GM19043 (cell line): ENCODE data around the gene MTA1.

Experiments
- ATAC-seq: cut with Tn5 transposase; IDR thresholded peaks from one replicate; pipeline ENCODE4 v1.9.1; 2021; ENCODE audit warnings: low read depth; ENCODE audit not compliant: unreplicated experiment

Gene MTA1

GRCh38 chr14:105440554-105440900, 20.9 kb downstream of the MTA1 start:
- no peak for ATAC-seq

- ATAC-seq: no peak
These were observed 21.4 kb downstream of the MTA1 start for GRCh38 chr14:105440992-105441391.

- no peak for ATAC-seq
These were observed 22.5 kb downstream of the MTA1 start for GRCh38 chr14:105442125-105442524.

GRCh38 chr14:105442834-105443233, 23.2 kb downstream of the MTA1 start:
- no peak for ATAC-seq

DNA sequence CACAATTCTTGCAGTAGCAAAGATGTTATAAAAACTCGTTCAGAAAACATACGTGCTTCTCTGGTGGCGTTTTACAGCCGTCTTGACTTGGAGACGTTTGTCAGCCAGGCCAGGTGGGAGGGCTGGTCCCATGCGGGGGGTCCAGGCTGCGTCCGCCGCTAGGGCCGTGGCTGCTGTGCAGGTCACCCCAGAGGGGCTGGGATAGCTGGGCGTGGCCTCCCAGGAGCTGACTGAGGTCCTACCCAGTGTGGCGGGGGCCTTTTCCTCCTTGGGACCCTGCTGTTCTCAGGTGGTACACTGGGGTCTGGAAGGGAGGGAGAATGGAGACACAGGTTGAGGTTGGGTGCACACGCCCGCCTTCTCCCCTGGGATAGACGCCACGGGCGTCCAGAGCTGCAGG, 25.2 kb downstream of the MTA1 start:
- ATAC-seq: no peak

DNA sequence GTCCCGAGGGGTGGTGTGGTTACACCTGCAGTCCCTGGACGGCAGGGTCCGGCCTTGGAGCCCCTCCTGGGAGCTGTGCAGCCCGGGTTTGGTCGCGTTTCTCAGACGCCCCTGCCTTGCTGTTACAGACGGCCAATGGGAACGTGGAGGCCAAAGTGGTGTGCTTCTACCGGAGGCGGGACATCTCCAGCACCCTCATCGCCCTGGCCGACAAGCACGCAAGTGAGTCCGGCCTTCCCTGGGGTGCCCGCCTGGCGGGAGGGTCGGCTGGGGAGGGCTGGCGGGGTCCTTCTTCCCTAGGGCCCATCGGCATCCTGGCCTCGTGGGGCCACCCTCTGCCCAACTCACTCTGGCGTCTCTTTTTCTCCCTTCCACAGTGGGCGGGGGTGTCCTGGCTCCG, 25.7 kb downstream of the MTA1 start:
- ATAC-seq: no peak

- no peak for ATAC-seq
These were observed 26.5 kb downstream of the MTA1 start for GRCh38 chr14:105445901-105446845.

- ATAC-seq: no peak
These were observed 27.3 kb downstream of the MTA1 start for GRCh38 chr14:105446971-105447370.

DNA sequence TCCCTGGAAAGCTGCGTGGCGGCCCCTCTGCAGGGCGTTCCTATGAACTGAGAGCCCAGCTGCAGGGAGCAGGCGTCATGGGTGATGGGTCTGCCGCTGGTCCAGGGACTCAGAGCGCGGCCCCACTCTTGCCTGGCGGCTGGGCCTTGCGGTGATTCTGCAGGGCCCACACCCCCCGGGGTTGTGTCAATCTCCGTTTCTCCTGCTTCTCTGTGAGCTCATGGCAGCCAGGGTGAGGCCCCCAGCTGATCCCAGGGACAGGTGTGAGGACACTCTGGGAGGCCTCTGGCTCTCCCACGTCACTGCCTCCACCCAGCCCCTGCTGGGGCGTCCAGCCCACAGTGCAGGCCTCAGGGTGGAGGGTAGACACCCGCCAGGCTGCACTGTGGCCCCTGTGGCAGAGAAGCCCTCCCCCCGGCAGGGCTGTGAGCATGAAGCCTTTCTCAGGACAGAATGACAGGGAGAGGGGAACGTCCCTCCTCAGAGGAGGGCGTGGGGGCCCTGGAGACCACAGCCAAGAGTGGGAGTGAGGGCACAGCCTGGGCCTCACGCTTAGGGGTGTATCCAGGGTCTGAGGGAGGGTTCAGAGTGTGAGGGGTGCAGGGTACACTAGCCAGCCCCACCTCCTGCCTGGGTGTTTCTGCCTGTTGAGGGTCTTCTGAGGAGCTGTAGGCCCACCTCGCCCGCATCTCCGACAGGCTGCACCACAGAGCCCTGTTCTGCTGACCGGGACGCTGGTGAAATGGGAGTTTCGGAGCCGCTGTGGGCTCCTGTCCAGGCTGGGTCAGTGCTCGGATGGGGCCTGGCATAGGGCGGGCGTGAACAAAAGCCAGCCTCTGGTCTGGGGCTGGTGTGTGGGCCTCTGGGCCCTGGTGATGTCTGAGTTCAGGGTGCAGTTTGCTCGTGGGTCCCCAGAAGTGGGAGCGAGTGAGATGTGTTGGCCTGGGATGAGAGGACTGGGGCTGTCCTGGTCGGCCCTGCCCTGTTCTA, 28.3 kb downstream of the MTA1 start:
- no peak for ATAC-seq

DNA sequence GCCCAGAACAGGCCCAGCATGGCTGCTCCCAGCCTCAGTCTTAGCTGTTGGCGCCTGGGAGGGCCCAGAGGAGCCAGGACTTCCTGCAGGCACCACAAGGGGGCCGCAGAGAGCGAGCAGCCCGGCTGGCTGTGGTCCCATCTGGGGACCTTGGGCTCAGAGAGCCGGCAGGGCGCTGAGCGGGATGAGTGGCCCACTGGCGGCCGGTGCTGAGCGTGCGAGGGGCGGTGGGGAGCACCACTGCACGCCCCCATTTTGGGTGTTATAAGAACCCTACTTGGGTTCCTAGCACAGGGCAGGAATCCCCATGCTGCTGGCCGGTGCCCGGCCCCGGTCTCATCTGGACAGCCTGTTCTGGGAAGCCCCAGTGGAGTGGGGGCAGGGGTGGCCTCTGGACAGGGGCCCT, 29.1 kb downstream of the MTA1 start:
- no peak for ATAC-seq

- no peak for ATAC-seq
These were observed 29.9 kb downstream of the MTA1 start for GRCh38 chr14:105449276-105450122.

DNA sequence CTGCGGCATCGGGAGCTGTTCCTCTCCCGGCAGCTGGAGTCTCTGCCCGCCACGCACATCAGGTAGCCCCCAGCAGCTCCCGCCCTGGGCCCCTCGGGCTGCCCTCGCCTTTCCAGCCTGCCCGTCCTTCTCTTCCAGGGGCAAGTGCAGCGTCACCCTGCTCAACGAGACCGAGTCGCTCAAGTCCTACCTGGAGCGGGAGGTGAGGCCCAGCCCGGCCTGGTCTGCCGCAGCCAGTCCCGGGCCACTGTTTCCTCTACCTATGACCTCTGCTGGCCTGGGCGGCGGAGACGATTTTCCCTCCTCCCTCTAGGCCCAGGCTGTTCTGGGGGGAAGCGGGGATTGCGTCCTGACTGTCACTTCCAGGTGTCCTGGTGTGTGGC, 30.5 kb downstream of the MTA1 start:
- ATAC-seq: no peak

DNA sequence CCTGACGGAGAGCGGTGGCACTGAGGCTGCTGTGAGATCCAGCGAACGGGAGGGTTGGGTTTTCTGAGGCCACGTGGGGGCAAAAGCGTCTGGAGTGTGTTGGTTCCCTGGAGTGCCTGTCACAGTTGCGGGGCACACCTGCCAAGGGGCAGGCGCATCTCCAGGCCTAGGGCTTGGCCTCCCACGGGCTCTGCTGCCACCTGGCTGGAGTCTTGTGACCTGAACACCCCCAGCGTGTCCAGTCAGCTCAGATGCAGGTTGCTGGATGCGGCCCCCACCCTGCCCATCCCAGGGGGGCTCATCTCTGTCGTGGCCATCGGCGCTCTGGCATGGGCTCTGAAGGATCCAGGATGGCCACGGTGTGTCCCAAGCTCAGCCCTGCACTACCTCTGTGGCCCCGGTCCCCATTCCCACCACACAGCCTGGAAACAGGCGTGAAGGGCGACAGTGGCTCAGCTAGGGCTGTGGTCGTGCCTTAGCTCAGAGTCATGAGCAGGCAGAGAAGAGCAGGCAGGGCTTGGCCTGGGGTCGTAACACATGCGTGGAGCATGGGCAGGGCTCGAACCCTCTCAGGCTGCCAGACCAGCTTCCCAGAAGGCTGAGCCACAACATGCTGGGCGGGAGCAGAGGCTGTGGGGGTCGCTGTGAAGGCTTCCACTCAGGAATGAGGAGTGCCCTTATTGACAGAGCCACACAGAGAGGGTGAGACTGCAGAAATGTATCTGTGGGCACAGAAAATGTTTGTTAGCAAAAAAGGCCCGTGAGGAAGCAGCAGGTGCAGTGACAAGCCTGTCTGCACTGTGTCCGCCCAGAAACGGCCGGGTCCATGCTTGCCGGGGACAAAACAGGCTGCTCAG, 31.5 kb downstream of the MTA1 start:
- ATAC-seq: no peak

DNA sequence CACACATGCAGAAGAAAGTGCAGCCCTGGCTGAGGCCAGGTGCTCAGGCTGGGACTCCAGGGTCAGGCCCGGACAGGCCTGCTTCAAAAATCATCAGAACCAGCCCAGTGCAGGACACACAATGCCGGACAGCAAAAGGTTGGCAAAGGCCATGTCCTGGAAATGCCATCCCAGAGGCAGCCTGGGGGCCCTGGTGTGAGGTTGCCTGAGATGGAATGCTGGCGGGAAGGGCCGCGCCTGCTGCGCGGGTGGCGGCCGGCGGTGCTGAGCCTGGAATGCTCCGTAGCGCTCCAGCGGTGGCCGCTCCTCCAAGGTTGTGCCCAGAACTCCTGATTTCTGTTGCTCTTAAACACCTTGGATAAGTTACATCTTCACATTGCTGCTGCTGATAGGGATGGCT, 33.3 kb downstream of the MTA1 start:
- no peak for ATAC-seq

DNA sequence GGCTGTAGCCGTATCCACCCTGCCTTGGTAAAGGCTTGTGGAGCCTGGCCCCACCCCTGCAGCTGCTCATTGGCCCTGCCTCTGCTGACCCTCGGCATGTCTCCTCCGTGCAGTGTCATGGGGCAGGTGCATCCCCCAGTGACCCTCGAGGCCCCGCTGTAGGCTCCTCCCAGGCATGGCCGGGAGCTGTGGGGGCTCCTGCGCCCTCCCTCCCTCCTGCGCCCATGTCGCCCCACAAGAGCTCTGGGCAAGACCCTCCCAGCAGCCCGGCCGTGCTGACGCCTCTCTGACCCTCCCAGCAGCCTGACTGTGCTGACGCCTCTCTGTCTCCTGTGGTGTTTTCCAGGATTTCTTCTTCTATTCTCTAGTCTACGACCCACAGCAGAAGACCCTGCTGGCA, 34.2 kb downstream of the MTA1 start:
- no peak for ATAC-seq

DNA sequence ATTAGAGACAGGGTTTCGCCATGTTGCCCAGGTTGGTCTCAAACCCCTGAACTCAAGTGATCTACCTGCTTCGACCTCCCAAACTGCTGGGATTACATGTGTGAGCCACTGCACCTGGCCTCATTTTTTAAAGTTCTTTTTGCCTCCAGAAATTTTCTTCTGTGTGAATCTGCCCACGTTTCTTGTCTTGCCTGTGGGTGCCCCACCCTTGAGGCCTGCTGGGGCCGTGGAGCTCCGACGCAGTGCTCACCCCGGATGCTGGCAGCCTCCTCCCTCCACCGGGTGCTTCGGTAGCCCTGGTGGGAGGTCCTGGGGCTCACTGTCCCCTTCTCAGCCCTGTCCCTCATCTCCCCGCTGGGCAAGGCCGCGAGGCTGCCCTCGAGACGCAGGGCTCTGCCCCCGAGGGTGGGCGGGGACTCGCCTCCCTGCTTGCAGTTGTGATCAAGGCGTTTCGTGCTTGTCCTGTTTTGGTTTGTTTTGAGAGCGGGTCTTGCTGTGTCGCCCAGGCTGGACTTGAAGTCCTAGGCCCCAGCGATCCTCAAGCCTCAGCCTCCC, 35.5 kb downstream of the MTA1 start:
- no peak for ATAC-seq

DNA sequence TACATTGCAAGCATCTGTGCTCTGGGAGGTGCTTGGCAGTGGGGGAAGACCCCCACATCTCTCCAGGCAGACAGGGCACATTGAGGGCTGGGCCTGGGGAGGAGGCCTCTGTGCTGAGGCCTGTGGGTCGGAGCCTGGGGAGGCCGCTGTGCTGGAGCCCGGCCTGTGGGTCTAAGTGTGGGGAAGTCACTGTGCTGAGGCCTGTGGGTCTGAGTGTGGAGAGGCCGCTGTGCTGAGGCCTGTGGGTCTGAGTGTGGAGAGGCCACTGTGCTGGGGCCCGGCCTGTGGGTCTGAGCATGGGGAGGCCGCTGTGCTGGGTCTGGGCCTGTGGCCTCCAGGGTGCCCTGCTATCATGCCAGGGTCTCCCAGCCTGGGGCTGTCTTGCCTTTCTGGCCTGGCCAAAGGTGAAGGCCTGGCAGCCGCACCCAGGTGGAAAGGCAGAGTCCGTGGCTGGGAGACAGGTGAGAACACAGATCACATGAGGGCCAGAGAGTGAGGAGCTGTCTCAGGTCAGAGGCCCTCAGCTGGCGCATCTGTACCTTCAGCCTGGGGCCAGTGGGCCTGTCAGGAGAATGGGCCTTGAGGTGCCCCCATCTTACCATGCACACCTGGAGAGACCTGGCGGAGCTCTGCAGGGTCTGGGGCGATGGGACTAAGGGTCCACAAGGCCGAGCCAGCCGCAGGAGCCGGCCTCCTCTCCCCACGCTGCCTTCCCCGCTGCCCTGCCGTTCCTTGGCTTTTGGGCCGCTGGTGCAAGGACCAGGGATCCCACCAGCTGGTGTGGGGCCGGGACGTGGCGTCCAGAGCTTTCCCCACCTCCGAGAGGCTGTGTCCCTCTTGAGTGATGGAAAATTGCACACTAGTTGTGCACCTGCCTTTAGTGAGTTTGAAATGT, 36.4 kb downstream of the MTA1 start:
- ATAC-seq: no peak
